WI38 (cell line): ENCODE data around the gene SOX18.

Experiments
- H3K4me3 ChIP-seq: 2 replicates; pipeline ENCODE4 v1.5.1; 2011; ENCODE audit warnings: low read depth, mild to moderate bottlenecking, control low read depth, low read length
- CTCF ChIP-seq: IDR thresholded peaks from 2 replicates; pipeline ENCODE4 v1.5.1; 2012; ENCODE audit warnings: low read depth, mild to moderate bottlenecking, control low read depth, low read length

SOX18 gene

GRCh38 chr20:64070244-64070993, 21.0 kb upstream of the SOX18 start:
- TF ChIP-seq CTCF, result no peak
- H3K4me3 ChIP-seq, result no peak overlapping the region

- peak; percentile 83 for TF ChIP-seq CTCF
- no peak overlapping the region for H3K4me3 ChIP-seq
Observed at GRCh38 chr20:64069614-64070243, 20.3 kb upstream of the SOX18 start.

GRCh38 chr20:64069209-64069613, 19.8 kb upstream of the SOX18 start:
- TF ChIP-seq CTCF, result no peak
- H3K4me3 ChIP-seq, result no peak overlapping the region

- TF ChIP-seq CTCF, result no peak
- H3K4me3 ChIP-seq, result no peak overlapping the region
Observed at GRCh38 chr20:64068386-64069208, 19.2 kb upstream of the SOX18 start.

GRCh38 chr20:64067733-64068307, 18.4 kb upstream of the SOX18 start:
- no peak overlapping the region for H3K4me3 ChIP-seq
- TF ChIP-seq CTCF, result no peak

- H3K4me3 ChIP-seq, result no peak overlapping the region
- TF ChIP-seq CTCF, result no peak
Observed at GRCh38 chr20:64067005-64067632, 17.7 kb upstream of the SOX18 start.
